HepG2 (cell line): Measurements from ENCODE around the gene L3MBTL4. TPM values are rescaled to one million over a fixed set of nuclear protein-coding genes. Genes with fewer than 3 reads are reported as not detected.
A peak's percentile ranks its signal among the peaks of the same experiment; 100 is the strongest.

Source experiments
- FOXA3 ChIP-seq: IDR thresholded peaks from 2 replicates; pipeline ENCODE4 v1.6.1; 2016; ENCODE audit warnings: missing genetic modification reagents, missing compliant biosample characterization
- ISL2 ChIP-seq: sonication (generic); formaldehyde crosslinking; IDR thresholded peaks from 2 replicates; pipeline ENCODE4 v1.5.0; 2020; ENCODE audit warnings: missing genetic modification reagents
- JARID2 ChIP-seq: sonication (generic); formaldehyde crosslinking; IDR thresholded peaks from 2 replicates; pipeline ENCODE4 v1.8.1; 2023; ENCODE audit warnings: missing genetic modification reagents, inconsistent platforms; ENCODE audit not compliant: insufficient replicate concordance
- MAFG ChIP-seq: sonication (generic); formaldehyde crosslinking; IDR thresholded peaks from 2 replicates; pipeline ENCODE4 v1.5.1; 2020; ENCODE audit warnings: mild to moderate bottlenecking, missing genetic modification reagents
- MAZ ChIP-seq, 2 experiments: sonication (generic) in 1 of 2; formaldehyde crosslinking in 1 of 2; IDR thresholded peaks; 2 replicates each; pipeline versions ENCODE4 v1.5.0 to v1.6.1; 2012 to 2020; ENCODE audit warnings: low read depth in 2 of 2, mild to moderate bottlenecking in 2 of 2, borderline replicate concordance in 1 of 2, improper control_type of control experiment in 1 of 2, low read length in 1 of 2, missing genetic modification reagents in 1 of 2, moderate library complexity in 1 of 2
- MIXL1 ChIP-seq: IDR thresholded peaks from 2 replicates; pipeline ENCODE4 v1.6.1; 2016
- NFATC3 ChIP-seq: sonication (generic); formaldehyde crosslinking; IDR thresholded peaks from 2 replicates; pipeline ENCODE4 v1.5.1; 2020; ENCODE audit warnings: mild to moderate bottlenecking, missing genetic modification reagents
- NFIB ChIP-seq: sonication (generic); formaldehyde crosslinking; IDR thresholded peaks from 2 replicates; pipeline ENCODE4 v1.9.0; 2021; ENCODE audit warnings: missing genetic modification reagents, mild to moderate bottlenecking, borderline replicate concordance
- SMARCC2 ChIP-seq: fragments of 450-650 bp; IDR thresholded peaks from 2 replicates; pipeline ENCODE4 v1.6.1; 2017; ENCODE audit warnings: antibody characterized with exemption, mild to moderate bottlenecking
- SOX13 ChIP-seq, 3 experiments: fragments of 450-650 bp in 1 of 3; sonication (generic) in 1 of 3; formaldehyde crosslinking in 1 of 3; IDR thresholded peaks in 2 of 3; conservative IDR thresholded peaks in 1 of 3; 2 replicates each; pipeline versions ENCODE4 v1.5.0 to v1.6.1; 2016 to 2020; ENCODE audit warnings: antibody characterized with exemption in 1 of 3, mild to moderate bottlenecking in 1 of 3, missing compliant biosample characterization in 1 of 3, missing genetic modification reagents in 1 of 3, moderate library complexity in 1 of 3
- TRIM24 ChIP-seq: sonication (generic); formaldehyde crosslinking; IDR thresholded peaks from 2 replicates; pipeline ENCODE4 v1.8.0; 2022; ENCODE audit warnings: mild to moderate bottlenecking, missing genetic modification reagents
- ZBTB8A ChIP-seq: sonication (generic); formaldehyde crosslinking; IDR thresholded peaks from 2 replicates; pipeline ENCODE4 v1.4.0; 2020; ENCODE audit warnings: mild to moderate bottlenecking, low read depth, missing genetic modification reagents, borderline replicate concordance
- ZFP82 ChIP-seq: sonication (generic); formaldehyde crosslinking; IDR thresholded peaks from 2 replicates; pipeline ENCODE4 v1.5.1; 2020; ENCODE audit warnings: mild to moderate bottlenecking, missing genetic modification reagents, borderline replicate concordance
- ZNF180 ChIP-seq: sonication (generic); formaldehyde crosslinking; IDR thresholded peaks from 2 replicates; pipeline ENCODE4 v1.4.0; 2020; ENCODE audit warnings: low read depth, missing genetic modification reagents, borderline replicate concordance
- ZNF337 ChIP-seq: sonication (generic); formaldehyde crosslinking; IDR thresholded peaks from 2 replicates; pipeline ENCODE4 v1.5.1; 2020; ENCODE audit warnings: missing genetic modification reagents, low read depth, mild to moderate bottlenecking, borderline replicate concordance
- ZNF550 ChIP-seq: sonication (generic); formaldehyde crosslinking; IDR thresholded peaks from 2 replicates; pipeline ENCODE4 v1.4.0; 2020; ENCODE audit warnings: mild to moderate bottlenecking, missing genetic modification reagents, borderline replicate concordance
- ZNF576 ChIP-seq: sonication (generic); formaldehyde crosslinking; IDR thresholded peaks from 2 replicates; pipeline ENCODE4 v1.4.0; 2020; ENCODE audit warnings: mild to moderate bottlenecking, missing genetic modification reagents
- ZNF841 ChIP-seq: sonication (generic); formaldehyde crosslinking; IDR thresholded peaks from 2 replicates; pipeline ENCODE4 v1.8.1; 2023; ENCODE audit warnings: missing genetic modification reagents, borderline replicate concordance
- ZNF891 ChIP-seq: sonication (generic); formaldehyde crosslinking; IDR thresholded peaks from 2 replicates; pipeline ENCODE4 v1.5.0; 2020; ENCODE audit warnings: mild to moderate bottlenecking, missing genetic modification reagents
- ZSCAN9 ChIP-seq: IDR thresholded peaks from 2 replicates; pipeline ENCODE4 v1.6.1; 2016; ENCODE audit warnings: borderline replicate concordance
- polyA plus RNA-seq, 8 experiments: library from polyadenylated mRNA; depleted of rRNA in 3 of 8; stranded (reverse) in 7 of 8; unstranded in 1 of 8; fragments of >200 nt; fragmentation: Illumina TruSeq in 4 of 8; extraction: Trizol in 4 of 8; gene quantifications; 2 replicates each; pipeline versions ENCODE4 v1.2.1 to v1.2.3, GENCODE V29; 2011 to 2016; ENCODE audit warnings: low read depth in 4 of 8, missing spikeins in 1 of 8, mixed read lengths in 1 of 8; ENCODE audit not compliant: insufficient read depth in 1 of 8
- total RNA-seq, 5 experiments: library from RNA; depleted of rRNA; stranded (reverse); fragments of >200 nt; fragmentation: Illumina TruSeq; extraction: Trizol; gene quantifications; 2 replicates each; pipeline ENCODE4 v1.2.3, GENCODE V29; 2016; ENCODE audit warnings: low read depth in 1 of 5
- TF ChIP-seq, protein P1 (sequence below): sonication (generic); formaldehyde crosslinking; IDR thresholded peaks from 2 replicates; pipeline ENCODE4 v1.8.0; 2022; ENCODE audit warnings: mild to moderate bottlenecking, missing genetic modification reagents; ENCODE audit not compliant: insufficient replicate concordance
- TF ChIP-seq, protein P2 (sequence below): sonication (generic); formaldehyde crosslinking; IDR thresholded peaks from 2 replicates; pipeline ENCODE4 v1.8.0; 2022; ENCODE audit warnings: low read depth, missing genetic modification reagents
- TF ChIP-seq, protein P3 (sequence below): sonication (generic); formaldehyde crosslinking; IDR thresholded peaks from 2 replicates; pipeline ENCODE4 v1.5.1; 2020; ENCODE audit warnings: missing genetic modification reagents, mild to moderate bottlenecking, borderline replicate concordance

The L3MBTL4 gene
- total and polyA plus RNA-seq, 2 of the 13 experiments (the other 11 are each of a cell fraction or from before 2014, with no cell fraction given) = 10.8 to 13.3 TPM

DNA sequence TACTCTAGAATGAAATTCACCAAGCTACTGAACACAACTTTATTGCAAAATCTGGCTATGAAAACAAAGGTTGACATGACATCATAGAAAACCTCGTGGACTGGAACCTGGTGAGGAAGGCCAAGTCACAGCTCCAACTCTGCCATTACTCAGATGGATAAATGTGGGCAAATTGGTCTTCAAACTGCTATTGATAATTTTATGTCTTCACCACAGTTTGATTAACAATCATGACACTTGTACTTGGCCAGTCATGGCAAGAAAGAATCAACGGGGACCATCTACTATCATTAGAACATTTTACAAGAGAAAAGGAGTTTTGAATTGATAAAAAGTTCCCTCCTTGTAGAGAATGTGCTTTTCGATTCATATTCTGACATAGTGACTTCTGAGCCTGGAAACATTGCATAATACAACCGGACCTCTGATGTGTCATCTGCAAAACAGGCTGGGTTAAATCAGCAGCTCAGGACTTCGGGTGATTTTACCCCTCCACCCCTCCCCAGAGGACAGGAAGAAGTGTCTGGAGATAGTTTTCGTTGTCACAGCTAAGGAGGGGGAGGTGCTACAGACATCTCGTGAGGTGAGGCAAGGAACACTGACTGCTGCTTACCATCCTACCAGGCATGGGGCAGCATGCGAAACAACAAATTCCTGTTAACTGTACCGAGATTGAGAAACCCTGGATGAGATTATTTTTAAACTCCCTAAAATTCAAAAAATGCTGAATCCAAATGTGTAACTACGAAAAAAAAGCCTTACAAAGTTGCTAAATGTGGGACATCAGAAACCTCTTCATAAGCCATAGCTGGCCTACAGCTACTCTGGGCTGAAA is 8.4 kb downstream of the L3MBTL4 start (continued):
- TF ChIP-seq ZBTB8A = no peak
- no peak for TF ChIP-seq ZNF550 (CRISPR knock-in tag)
- TF ChIP-seq MAZ (IDR thresholded peaks at IDR 0.05; ENCODE audit: borderline replicate concordance, low read depth, low read length) = no peak
- no peak for TF ChIP-seq MAZ (CRISPR knock-in tag; IDR thresholded peaks at IDR 0.05; ENCODE audit: low read depth)
- TF ChIP-seq ZSCAN9 (CRISPR knock-in tag) = 0 out of 2 replicates have a peak, but pooled peaks have one; percentile 24
- no peak for TF ChIP-seq SMARCC2
- no peak for TF ChIP-seq TRIM24 (CRISPR knock-in tag)
- TF ChIP-seq, protein P1, sequence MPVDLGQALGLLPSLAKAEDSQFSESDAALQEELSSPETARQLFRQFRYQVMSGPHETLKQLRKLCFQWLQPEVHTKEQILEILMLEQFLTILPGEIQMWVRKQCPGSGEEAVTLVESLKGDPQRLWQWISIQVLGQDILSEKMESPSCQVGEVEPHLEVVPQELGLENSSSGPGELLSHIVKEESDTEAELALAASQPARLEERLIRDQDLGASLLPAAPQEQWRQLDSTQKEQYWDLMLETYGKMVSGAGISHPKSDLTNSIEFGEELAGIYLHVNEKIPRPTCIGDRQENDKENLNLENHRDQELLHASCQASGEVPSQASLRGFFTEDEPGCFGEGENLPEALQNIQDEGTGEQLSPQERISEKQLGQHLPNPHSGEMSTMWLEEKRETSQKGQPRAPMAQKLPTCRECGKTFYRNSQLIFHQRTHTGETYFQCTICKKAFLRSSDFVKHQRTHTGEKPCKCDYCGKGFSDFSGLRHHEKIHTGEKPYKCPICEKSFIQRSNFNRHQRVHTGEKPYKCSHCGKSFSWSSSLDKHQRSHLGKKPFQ (CRISPR knock-in tag) = no peak
- TF ChIP-seq ZNF841 (CRISPR knock-in tag) = no peak
- TF ChIP-seq SOX13 (IDR thresholded peaks at IDR 0.05) = no peak
- no peak; a peak in 1 of 4 replicates for TF ChIP-seq SOX13 (CRISPR knock-in tag; conservative IDR thresholded peaks at IDR 0.05 in 1 of 2, IDR thresholded peaks at IDR 0.05 in 1 of 2)
- TF ChIP-seq, protein P2, sequence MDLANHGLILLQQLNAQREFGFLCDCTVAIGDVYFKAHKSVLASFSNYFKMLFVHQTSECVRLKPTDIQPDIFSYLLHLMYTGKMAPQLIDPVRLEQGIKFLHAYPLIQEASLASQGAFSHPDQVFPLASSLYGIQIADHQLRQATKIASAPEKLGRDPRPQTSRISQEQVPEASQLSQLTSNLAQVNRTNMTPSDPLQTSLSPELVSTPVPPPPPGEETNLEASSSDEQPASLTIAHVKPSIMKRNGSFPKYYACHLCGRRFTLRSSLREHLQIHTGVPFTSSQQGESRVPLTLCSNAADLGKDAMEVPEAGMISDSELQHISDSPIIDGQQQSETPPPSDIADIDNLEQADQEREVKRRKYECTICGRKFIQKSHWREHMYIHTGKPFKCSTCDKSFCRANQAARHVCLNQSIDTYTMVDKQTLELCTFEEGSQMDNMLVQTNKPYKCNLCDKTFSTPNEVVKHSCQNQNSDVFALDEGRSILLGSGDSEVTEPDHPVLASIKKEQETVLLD (CRISPR knock-in tag) = no peak
- TF ChIP-seq MAFG (CRISPR knock-in tag) = no peak
- TF ChIP-seq ZFP82 (CRISPR knock-in tag) = no peak
- no peak for TF ChIP-seq NFIB (CRISPR knock-in tag)
- no peak for TF ChIP-seq JARID2 (CRISPR knock-in tag)
- no peak for TF ChIP-seq ZNF180 (CRISPR knock-in tag)
- no peak for TF ChIP-seq MIXL1 (CRISPR knock-in tag)
- no peak for TF ChIP-seq ZNF337
- no peak; the same call in 1 of the 2 replicates for TF ChIP-seq ISL2 (CRISPR knock-in tag)
- TF ChIP-seq FOXA3 (CRISPR knock-in tag) = peak; percentile 17; the same call in 1 of the 2 replicates
- TF ChIP-seq, protein P3, sequence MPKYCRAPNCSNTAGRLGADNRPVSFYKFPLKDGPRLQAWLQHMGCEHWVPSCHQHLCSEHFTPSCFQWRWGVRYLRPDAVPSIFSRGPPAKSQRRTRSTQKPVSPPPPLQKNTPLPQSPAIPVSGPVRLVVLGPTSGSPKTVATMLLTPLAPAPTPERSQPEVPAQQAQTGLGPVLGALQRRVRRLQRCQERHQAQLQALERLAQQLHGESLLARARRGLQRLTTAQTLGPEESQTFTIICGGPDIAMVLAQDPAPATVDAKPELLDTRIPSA (CRISPR knock-in tag) = no peak
- TF ChIP-seq ZNF576 (CRISPR knock-in tag) = no peak
- no peak for TF ChIP-seq NFATC3 (CRISPR knock-in tag)
- TF ChIP-seq ZNF891 = no peak
